AG10803 (cell line): ENCODE data around the gene FADS3.
A peak's percentile ranks its signal among the peaks of the same experiment; 100 is the strongest.

Source experiments
- DNase-seq: peaks from one replicate; pipeline ENCODE4 v3.0.0; 2010; ENCODE audit warnings: low read depth
- H3K4me3 ChIP-seq: 2 replicates; pipeline ENCODE4 v1.5.1; 2011; ENCODE audit warnings: mild to moderate bottlenecking, low read length, control low read depth
- TF ChIP-seq, protein P1 (sequence below): conservative IDR thresholded peaks from 2 replicates; pipeline ENCODE4 v1.5.1; 2011; ENCODE audit warnings: mild to moderate bottlenecking, low read length, control low read depth, inconsistent platforms

Gene FADS3

DNA sequence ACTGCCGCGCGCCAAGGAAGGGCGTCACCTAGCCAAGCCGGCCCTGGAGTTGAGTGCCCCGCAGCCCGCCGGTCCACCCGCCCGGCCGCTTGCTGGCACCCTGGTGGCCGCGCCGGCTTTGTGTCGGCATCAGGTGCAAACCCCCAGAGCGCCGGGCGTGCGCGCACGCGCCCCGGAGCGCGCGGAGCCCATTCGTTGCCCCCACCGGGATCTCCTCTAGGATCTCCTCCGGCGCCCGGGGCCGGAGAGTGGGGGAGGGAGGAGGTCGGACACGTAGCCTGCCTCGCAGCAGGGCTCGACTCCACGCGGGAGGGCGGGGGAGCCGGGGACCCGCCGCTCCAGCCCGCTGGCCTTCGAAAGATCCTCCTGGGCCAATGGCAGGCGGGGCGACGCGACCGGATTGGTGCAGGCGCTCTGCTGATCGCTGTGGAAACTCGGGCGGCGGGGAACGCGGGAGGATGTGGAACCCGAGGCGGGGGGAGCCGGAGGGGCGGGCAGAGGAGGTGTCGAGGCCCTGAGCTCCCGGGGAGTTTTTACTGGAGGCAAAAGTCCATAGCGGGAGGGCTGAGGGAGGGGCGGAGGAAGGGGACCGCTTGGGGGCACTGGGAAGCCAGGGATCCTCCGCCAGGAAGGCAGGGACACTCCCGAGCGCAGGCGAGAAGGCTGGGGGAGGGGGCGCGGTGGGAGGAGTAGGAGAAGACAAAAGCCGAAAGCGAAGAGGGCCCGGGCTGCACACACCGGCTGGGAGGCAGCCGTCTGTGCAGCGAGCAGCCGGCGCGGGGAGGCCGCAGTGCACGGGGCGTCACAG lies 63.6 kb downstream of the FADS3 start, which contains the start of gene FADS2:
Gene FADS2, plus strand, starts transcription at position 730 of the 808 bp plus-strand sequence. CDS start 91 bp downstream, outside the sequence.
- peak within 1 kb of the TSS; percentile 84 for H3K4me3 ChIP-seq
- peak; percentile 90 for DNase-seq
- TF ChIP-seq, protein P1, sequence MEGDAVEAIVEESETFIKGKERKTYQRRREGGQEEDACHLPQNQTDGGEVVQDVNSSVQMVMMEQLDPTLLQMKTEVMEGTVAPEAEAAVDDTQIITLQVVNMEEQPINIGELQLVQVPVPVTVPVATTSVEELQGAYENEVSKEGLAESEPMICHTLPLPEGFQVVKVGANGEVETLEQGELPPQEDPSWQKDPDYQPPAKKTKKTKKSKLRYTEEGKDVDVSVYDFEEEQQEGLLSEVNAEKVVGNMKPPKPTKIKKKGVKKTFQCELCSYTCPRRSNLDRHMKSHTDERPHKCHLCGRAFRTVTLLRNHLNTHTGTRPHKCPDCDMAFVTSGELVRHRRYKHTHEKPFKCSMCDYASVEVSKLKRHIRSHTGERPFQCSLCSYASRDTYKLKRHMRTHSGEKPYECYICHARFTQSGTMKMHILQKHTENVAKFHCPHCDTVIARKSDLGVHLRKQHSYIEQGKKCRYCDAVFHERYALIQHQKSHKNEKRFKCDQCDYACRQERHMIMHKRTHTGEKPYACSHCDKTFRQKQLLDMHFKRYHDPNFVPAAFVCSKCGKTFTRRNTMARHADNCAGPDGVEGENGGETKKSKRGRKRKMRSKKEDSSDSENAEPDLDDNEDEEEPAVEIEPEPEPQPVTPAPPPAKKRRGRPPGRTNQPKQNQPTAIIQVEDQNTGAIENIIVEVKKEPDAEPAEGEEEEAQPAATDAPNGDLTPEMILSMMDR, result no peak

DNA sequence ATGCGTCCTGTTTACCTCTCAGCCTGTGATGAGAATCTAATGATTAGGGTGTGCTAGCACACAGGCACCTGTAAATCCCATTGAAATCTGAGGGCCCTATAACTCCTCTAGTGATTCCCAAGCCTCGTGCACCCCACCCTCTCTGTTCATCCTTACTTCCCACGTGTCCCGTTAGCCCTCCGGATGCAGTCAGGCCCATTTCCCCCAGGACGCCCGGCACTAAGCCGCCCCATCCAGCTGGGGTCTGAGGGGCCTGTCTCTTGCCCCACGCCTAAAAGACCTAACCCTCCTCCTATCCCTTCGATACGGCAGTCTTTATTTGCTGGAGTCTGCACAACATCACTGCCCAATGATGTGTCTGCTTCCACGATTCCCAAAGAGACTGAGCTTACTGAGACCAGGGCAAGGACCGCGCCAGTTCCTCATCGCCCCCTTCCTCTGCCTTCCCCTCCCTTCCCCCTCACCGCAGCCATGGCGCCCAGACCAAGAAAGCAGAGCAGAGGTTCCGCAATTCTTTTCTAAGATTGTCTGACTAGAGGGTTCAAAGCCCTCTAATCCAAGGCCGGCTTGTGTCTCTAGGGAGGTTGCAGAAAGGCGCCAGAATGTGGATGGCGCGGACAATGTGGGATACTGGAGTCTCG lies 64.3 kb downstream of the FADS3 start:
- TF ChIP-seq, protein P1, result no peak
- DNase-seq, result no peak
- peak overlapping the region; percentile 84 for H3K4me3 ChIP-seq
